ENCODE results near the gene IL1RAP.
"Not testable (repeated sequence)": the region's sequence is repeated elsewhere in the genome, so short reads cannot be mapped to it uniquely, and the experiment has no call there.

The IL1RAP gene

GRCh38 chr3:190517687-190518086 is 3.8 kb downstream of the IL1RAP start:
- in situ Hi-C loops (cut with HindIII; ENCODE audit: low sequenced_read_pairs): no loop called here
- DNase-seq (ENCODE audit: low read depth, low spot score): peak; percentile 44
- no peak overlapping the region for H3K4me3 ChIP-seq (ENCODE audit: low read depth, low read length)

GRCh38 chr3:190518531-190518930 is 4.6 kb downstream of the IL1RAP start:
- DNase-seq (ENCODE audit: low read depth, low spot score); H3K4me3 ChIP-seq (ENCODE audit: low read depth, low read length); in situ Hi-C loops (cut with HindIII; ENCODE audit: low sequenced_read_pairs): not testable (repeated sequence)

More at GRCh38 chr3:190517687-190518086, 3.8 kb downstream of the IL1RAP start:
- TF ChIP-seq, protein P1, sequence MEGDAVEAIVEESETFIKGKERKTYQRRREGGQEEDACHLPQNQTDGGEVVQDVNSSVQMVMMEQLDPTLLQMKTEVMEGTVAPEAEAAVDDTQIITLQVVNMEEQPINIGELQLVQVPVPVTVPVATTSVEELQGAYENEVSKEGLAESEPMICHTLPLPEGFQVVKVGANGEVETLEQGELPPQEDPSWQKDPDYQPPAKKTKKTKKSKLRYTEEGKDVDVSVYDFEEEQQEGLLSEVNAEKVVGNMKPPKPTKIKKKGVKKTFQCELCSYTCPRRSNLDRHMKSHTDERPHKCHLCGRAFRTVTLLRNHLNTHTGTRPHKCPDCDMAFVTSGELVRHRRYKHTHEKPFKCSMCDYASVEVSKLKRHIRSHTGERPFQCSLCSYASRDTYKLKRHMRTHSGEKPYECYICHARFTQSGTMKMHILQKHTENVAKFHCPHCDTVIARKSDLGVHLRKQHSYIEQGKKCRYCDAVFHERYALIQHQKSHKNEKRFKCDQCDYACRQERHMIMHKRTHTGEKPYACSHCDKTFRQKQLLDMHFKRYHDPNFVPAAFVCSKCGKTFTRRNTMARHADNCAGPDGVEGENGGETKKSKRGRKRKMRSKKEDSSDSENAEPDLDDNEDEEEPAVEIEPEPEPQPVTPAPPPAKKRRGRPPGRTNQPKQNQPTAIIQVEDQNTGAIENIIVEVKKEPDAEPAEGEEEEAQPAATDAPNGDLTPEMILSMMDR (IDR thresholded peaks at IDR 0.05; ENCODE audit: low read depth, low read length): no peak

- TF ChIP-seq, protein P1 (IDR thresholded peaks at IDR 0.05; ENCODE audit: low read depth, low read length): no peak
- no peak overlapping the region for H3K4me3 ChIP-seq (ENCODE audit: low read depth, low read length)
- no peak for DNase-seq (ENCODE audit: low read depth, low spot score)
- in situ Hi-C loops (cut with HindIII; ENCODE audit: low sequenced_read_pairs): no loop called here
Observed at GRCh38 chr3:190519886-190520285, 6.0 kb downstream of the IL1RAP start.

DNA sequence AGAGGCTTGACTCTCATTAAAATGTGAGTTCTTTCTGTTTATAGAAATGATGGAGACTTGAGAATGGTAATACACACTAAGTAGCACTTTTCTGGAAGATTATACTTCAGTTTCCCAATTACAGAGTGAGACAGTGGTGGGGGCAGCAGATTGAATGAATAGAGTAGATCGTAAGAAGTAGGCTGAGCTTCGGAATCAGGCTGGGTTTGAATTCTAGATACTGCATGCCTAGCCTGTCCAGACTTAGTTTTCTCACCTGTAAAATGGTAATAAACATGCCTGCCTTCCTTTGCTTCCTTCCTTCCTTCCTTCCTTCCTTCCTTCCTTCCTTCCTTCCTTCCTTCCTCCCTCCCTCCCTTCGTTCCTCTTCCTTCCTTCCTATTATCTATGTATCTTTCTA is 8.1 kb downstream of the IL1RAP start:
- DNase-seq (ENCODE audit: low read depth, low spot score): no peak
- TF ChIP-seq, protein P1 (IDR thresholded peaks at IDR 0.05; ENCODE audit: low read depth, low read length): no peak
- in situ Hi-C loops (cut with HindIII; ENCODE audit: low sequenced_read_pairs): no loop called here
- no peak overlapping the region for H3K4me3 ChIP-seq (ENCODE audit: low read depth, low read length)

GRCh38 chr3:190522621-190523222 is 8.8 kb downstream of the IL1RAP start:
- no peak overlapping the region for H3K4me3 ChIP-seq (ENCODE audit: low read depth, low read length)
- in situ Hi-C loops (cut with HindIII; ENCODE audit: low sequenced_read_pairs): no loop called here
- TF ChIP-seq, protein P1 (IDR thresholded peaks at IDR 0.05; ENCODE audit: low read depth, low read length): no peak
- no peak for DNase-seq (ENCODE audit: low read depth, low spot score)

DNA sequence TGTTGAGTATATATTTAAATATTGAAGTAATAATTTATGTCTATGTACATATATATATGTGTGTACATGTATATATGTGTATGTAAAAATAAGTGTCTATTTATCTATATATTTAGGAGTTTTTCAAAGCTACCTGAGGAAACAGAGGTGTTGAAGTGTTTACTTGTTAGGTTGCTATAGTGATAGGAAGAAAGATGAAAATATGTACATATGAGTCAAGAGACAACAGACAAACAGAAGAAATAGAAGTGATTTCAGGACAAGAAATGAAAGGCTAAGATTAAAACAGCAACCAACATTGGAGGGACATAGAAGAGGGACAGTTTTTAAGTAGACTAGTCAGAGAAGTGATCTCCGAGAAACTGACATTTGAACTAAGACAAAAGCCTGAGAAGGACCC is 11.1 kb downstream of the IL1RAP start:
- in situ Hi-C loops (cut with HindIII; ENCODE audit: low sequenced_read_pairs): no loop called here
- DNase-seq (ENCODE audit: low read depth, low spot score): no peak
- no peak overlapping the region for H3K4me3 ChIP-seq (ENCODE audit: low read depth, low read length)
- TF ChIP-seq, protein P1 (IDR thresholded peaks at IDR 0.05; ENCODE audit: low read depth, low read length): no peak

- no peak overlapping the region for H3K4me3 ChIP-seq (ENCODE audit: low read depth, low read length)
- in situ Hi-C loops (cut with HindIII; ENCODE audit: low sequenced_read_pairs): no loop called here
- no peak for DNase-seq (ENCODE audit: low read depth, low spot score)
- TF ChIP-seq, protein P1 (IDR thresholded peaks at IDR 0.05; ENCODE audit: low read depth, low read length): no peak
Observed at GRCh38 chr3:190525634-190526033, 11.7 kb downstream of the IL1RAP start.
